Tibial artery (tissue), 4 donors: ENCODE results near the gene RTL5.
A peak's percentile ranks its signal among the peaks of the same experiment; 100 is the strongest.
"Not testable (repeated sequence)": the region's sequence is repeated elsewhere in the genome, so short reads cannot be mapped to it uniquely, and the experiment has no call there.

Experiments used
- DNase-seq, 2 donors: peaks; one replicate each; pipeline ENCODE4 v3.0.0-alpha.2; 2019
- H3K27ac ChIP-seq, 2 donors: fragments of 200-600 bp; sonication (generic) in 1 of 2; 1 replicate in 1 of 2; 2 replicates in 1 of 2; pipeline ENCODE4 v1.5.1; 2018 to 2019; ENCODE audit warnings: mild to moderate bottlenecking in 1 of 2
- H3K27me3 ChIP-seq, 2 donors: fragments of 200-600 bp; sonication (generic) in 1 of 2; one replicate each; pipeline versions ENCODE4 v1.5.1 to v1.6.0; 2016 to 2019
- H3K36me3 ChIP-seq, 3 donors: fragments of 200-600 bp; sonication (generic) in 2 of 3; one replicate each; pipeline ENCODE4 v1.5.1; 2016 to 2019; ENCODE audit warnings: mild to moderate bottlenecking in 2 of 3
- H3K4me1 ChIP-seq, 4 donors: fragments of 200-600 bp; sonication (generic) in 2 of 4; 1 replicate in 3 of 4; 2 replicates in 1 of 4; pipeline ENCODE4 v1.5.1; 2016 to 2019
- H3K4me3 ChIP-seq, 2 donors: fragments of 200-600 bp; sonication (generic) in 1 of 2; 1 replicate in 1 of 2; 2 replicates in 1 of 2; pipeline ENCODE4 v1.5.1; 2018 to 2019; ENCODE audit warnings: mild to moderate bottlenecking in 2 of 2
- H3K9me3 ChIP-seq, 3 donors: fragments of 200-600 bp; sonication (generic) in 1 of 3; one replicate each; pipeline ENCODE4 v1.5.1; 2016 to 2019
- CTCF ChIP-seq, 2 experiments: fragments of 200-600 bp in 1 of 2; fragments of 450-650 bp in 1 of 2; IDR thresholded peaks; one replicate each; pipeline ENCODE4 v1.5.1; 2017 to 2019; ENCODE audit warnings: antibody characterized with exemption in 2 of 2, mild to moderate bottlenecking in 1 of 2, moderate library complexity in 1 of 2
- intact Hi-C: fragments of 100-400 bp; cut with DNase I; formaldehyde crosslinking; loops from one replicate; pipeline ENCODE4 v1.15.0; 2023; ENCODE audit warnings: low total_unique reads

Gene RTL5

GRCh38 chrX:72131317-72132294, at the start of gene RTL5:
Gene RTL5 (minus strand): TSS chrX:72131915.
- peak within 1 kb of the TSS; percentile 60 to 67 for H3K4me3 ChIP-seq
- H3K36me3 ChIP-seq: peaks cover 0 to 9% (median 0%) of the 10 kb centered on the region in 3 donors
- H3K27me3 ChIP-seq: no peaks in the 10 kb centered on the region
- H3K27ac ChIP-seq: peak within 1 kb of the TSS; percentile 80 to 85
- TF ChIP-seq CTCF (IDR thresholded peaks at IDR 0.05): no peak
- peaks cover 0 to 5% (median 0%) of the 10 kb centered on the region in 3 donors for H3K9me3 ChIP-seq
- intact Hi-C loops: loop anchor here (5.0 kb wide), 1 partner anchor 129 kb away; no protein-coding TSS in a partner anchor
- DNase-seq: peak; percentile 91 to 96
- H3K4me1 ChIP-seq: peaks cover 0 to 34% (median 3%) of the 10 kb centered on the region in 4 donors

- peak overlapping the region in 1 of 2 donors; percentile 71 for H3K4me3 ChIP-seq
- no peaks in the 10 kb centered on the region for H3K27me3 ChIP-seq
- no peaks in the 10 kb centered on the region for H3K9me3 ChIP-seq
- TF ChIP-seq CTCF (IDR thresholded peaks at IDR 0.05): no peak
- no peaks in the 10 kb centered on the region for H3K36me3 ChIP-seq
- peak overlapping the region; percentile 69 to 79 for H3K27ac ChIP-seq
- DNase-seq: no peak
- intact Hi-C loops: no loop called here
- H3K4me1 ChIP-seq: peaks cover 0 to 13% (median 5%) of the 10 kb centered on the region in 4 donors
Measured at GRCh38 chrX:72180539-72180938, 48.8 kb upstream of the RTL5 start.

GRCh38 chrX:72176981-72177380, 45.3 kb upstream of the RTL5 start:
- Histone ChIP-seq H3K27me3 (no peaks in the 10 kb centered on the region), H3K36me3 (no peaks in the 10 kb centered on the region), H3K4me3 (no peak overlapping the region), H3K27ac (no peak overlapping the region), H3K4me1 (no peaks in the 10 kb centered on the region), H3K9me3 (no peaks in the 10 kb centered on the region)
- intact Hi-C loops: no loop called here
- TF ChIP-seq CTCF (IDR thresholded peaks at IDR 0.05): no peak
- no peak for DNase-seq

- intact Hi-C loops, H3K36me3 ChIP-seq, H3K27me3 ChIP-seq, H3K4me3 ChIP-seq, DNase-seq, H3K4me1 ChIP-seq, H3K27ac ChIP-seq, H3K9me3 ChIP-seq: not testable (repeated sequence)
Measured at GRCh38 chrX:72176289-72176688, 44.6 kb upstream of the RTL5 start.

GRCh38 chrX:72169008-72169728, 37.5 kb upstream of the RTL5 start:
- H3K9me3 ChIP-seq: no peaks in the 10 kb centered on the region
- no peaks in the 10 kb centered on the region for H3K36me3 ChIP-seq
- peak overlapping the region in 1 of 2 donors; percentile 10 for H3K4me3 ChIP-seq
- intact Hi-C loops: no loop called here
- H3K4me1 ChIP-seq: no peaks in the 10 kb centered on the region
- H3K27ac ChIP-seq: no peak overlapping the region
- DNase-seq: no peak
- no peak for TF ChIP-seq CTCF (IDR thresholded peaks at IDR 0.05)
- H3K27me3 ChIP-seq: no peaks in the 10 kb centered on the region

- H3K27me3 ChIP-seq: no peaks in the 10 kb centered on the region
- H3K4me1 ChIP-seq: no peaks in the 10 kb centered on the region
- H3K9me3 ChIP-seq: no peaks in the 10 kb centered on the region
- DNase-seq: no peak
- no peak for TF ChIP-seq CTCF (IDR thresholded peaks at IDR 0.05)
- intact Hi-C loops: no loop called here
- H3K27ac ChIP-seq: no peak overlapping the region
- no peaks in the 10 kb centered on the region for H3K36me3 ChIP-seq
- H3K4me3 ChIP-seq: no peak overlapping the region
Measured at GRCh38 chrX:72165551-72165950, 33.8 kb upstream of the RTL5 start.
